GM21515 (cell line): ENCODE results near the gene GALR1.

ENCODE experiments used
- ATAC-seq: cut with Tn5 transposase; IDR thresholded peaks from one replicate; pipeline ENCODE4 v1.9.1; 2021; ENCODE audit not compliant: unreplicated experiment

Gene GALR1

GRCh38 chr18:77320971-77321559 is 71.4 kb downstream of the GALR1 start:
- ATAC-seq, result no peak

- no peak for ATAC-seq
These were observed 72.5 kb downstream of the GALR1 start for GRCh38 chr18:77321823-77322805.

GRCh38 chr18:77323640-77324299 is 74.1 kb downstream of the GALR1 start:
- ATAC-seq, result no peak
